Cardiac fibroblast (primary cell): Measurements from ENCODE around the gene SNX10.

Source experiments
- DNase-seq, 2 donors: peaks; one replicate each; pipeline versions ENCODE4 v3.0.0 to v3.0.0-alpha.2; 2010; ENCODE audit warnings: low read depth in 2 of 2
- H3K4me3 ChIP-seq, 2 donors: replicated peaks in 1 of 2; 1 replicate in 1 of 2; 2 replicates in 1 of 2; pipeline ENCODE4 v1.5.1; 2011; ENCODE audit warnings: low read depth in 2 of 2, low read length in 2 of 2, mild to moderate bottlenecking in 2 of 2, moderate library complexity in 1 of 2
- TF ChIP-seq, protein P1 (sequence below): IDR thresholded peaks from one replicate; pipeline ENCODE4 v1.5.1; 2011; ENCODE audit warnings: low read depth, mild to moderate bottlenecking, low read length, inconsistent platforms

SNX10 gene

GRCh38 chr7:26345202-26345601 lies 53.5 kb downstream of the SNX10 start:
- no peak overlapping the region for H3K4me3 ChIP-seq

GRCh38 chr7:26345837-26346236 lies 54.2 kb downstream of the SNX10 start:
- no peak overlapping the region for H3K4me3 ChIP-seq
- TF ChIP-seq, protein P1, sequence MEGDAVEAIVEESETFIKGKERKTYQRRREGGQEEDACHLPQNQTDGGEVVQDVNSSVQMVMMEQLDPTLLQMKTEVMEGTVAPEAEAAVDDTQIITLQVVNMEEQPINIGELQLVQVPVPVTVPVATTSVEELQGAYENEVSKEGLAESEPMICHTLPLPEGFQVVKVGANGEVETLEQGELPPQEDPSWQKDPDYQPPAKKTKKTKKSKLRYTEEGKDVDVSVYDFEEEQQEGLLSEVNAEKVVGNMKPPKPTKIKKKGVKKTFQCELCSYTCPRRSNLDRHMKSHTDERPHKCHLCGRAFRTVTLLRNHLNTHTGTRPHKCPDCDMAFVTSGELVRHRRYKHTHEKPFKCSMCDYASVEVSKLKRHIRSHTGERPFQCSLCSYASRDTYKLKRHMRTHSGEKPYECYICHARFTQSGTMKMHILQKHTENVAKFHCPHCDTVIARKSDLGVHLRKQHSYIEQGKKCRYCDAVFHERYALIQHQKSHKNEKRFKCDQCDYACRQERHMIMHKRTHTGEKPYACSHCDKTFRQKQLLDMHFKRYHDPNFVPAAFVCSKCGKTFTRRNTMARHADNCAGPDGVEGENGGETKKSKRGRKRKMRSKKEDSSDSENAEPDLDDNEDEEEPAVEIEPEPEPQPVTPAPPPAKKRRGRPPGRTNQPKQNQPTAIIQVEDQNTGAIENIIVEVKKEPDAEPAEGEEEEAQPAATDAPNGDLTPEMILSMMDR = no peak
- no peak for DNase-seq

More at GRCh38 chr7:26345202-26345601, 53.5 kb downstream of the SNX10 start:
- TF ChIP-seq, protein P1 = no peak
- DNase-seq = no peak

GRCh38 chr7:26346611-26347203 lies 55.0 kb downstream of the SNX10 start:
- no peak overlapping the region for H3K4me3 ChIP-seq
- DNase-seq = no peak
- TF ChIP-seq, protein P1 = no peak

- DNase-seq = no peak
- no peak overlapping the region for H3K4me3 ChIP-seq
- TF ChIP-seq, protein P1 = no peak
Observed at GRCh38 chr7:26348234-26348851, 56.7 kb downstream of the SNX10 start.

- no peak overlapping the region for H3K4me3 ChIP-seq
- TF ChIP-seq, protein P1 = no peak
- DNase-seq = no peak
Observed at GRCh38 chr7:26349005-26349915, 57.6 kb downstream of the SNX10 start.

DNA sequence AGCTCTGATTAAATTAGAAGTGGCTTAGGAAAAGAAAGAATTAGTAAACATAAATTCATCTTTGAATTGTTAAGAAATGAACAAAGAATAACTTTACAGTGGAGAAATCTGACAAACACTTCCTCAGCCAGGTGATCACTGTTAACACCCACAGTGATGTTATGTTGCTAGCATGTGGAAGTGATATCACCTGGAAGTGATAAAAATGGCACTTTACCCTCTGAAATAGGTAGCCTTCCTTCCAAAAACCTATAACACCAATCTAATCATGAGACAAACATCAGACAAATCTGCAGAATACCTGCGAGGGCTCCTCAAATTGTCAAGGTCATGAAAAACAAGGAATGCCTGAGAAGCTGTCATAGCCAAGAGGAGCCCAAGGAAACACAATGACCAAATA lies 59.5 kb downstream of the SNX10 start:
- TF ChIP-seq, protein P1 = no peak
- no peak for DNase-seq
- no peak overlapping the region for H3K4me3 ChIP-seq
